ENCODE data around the gene PCK2.

The PCK2 gene

DNA sequence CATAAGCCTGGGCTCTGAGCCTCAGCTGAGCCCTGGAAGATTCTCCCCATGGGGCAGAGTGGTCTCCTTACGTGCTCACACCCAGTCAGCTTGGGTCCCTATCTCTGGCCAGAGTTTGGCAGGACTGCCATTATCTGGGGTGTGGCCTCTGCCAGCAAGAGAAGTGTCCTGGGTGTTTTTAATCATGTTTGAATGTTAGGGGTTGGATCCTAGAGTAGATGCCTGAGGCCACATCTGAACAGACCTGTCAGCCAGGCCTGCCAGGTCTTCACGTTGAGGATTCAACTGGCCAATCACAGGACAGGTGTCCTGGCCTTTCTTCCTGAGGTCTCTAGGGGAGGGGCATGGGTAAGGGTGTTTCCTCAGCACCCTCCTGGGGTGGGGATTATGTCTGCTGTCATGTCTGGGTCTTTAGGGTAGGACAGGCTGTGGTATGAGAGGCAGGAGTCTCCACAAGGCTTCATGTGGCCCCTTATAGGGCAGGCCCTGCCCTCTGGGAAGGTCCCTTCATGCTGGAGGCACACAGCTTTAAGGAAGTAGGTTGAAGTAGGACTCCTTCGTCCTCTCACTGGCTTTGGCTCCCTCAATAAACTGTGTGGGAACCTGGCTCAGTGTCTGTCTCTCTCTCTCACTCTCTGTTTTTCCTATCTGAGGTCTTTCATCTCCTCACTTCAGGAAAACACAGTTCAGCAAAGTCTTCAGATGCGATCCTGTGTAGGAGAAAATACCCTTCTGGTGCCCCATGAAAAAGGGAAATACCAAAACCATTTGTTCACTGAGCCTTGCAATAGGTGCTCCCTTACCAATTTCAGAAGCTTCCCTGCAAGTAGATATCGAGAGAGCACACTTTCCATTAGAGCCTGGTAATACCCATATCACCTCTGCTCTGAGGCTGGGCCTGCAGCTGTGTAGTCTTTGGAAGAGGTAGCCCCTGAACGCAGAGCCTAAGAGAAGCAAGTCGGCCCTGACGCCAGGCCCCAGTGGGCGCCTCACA, 29.6 kb downstream of the PCK2 start:
- TF ChIP-seq, protein P1, sequence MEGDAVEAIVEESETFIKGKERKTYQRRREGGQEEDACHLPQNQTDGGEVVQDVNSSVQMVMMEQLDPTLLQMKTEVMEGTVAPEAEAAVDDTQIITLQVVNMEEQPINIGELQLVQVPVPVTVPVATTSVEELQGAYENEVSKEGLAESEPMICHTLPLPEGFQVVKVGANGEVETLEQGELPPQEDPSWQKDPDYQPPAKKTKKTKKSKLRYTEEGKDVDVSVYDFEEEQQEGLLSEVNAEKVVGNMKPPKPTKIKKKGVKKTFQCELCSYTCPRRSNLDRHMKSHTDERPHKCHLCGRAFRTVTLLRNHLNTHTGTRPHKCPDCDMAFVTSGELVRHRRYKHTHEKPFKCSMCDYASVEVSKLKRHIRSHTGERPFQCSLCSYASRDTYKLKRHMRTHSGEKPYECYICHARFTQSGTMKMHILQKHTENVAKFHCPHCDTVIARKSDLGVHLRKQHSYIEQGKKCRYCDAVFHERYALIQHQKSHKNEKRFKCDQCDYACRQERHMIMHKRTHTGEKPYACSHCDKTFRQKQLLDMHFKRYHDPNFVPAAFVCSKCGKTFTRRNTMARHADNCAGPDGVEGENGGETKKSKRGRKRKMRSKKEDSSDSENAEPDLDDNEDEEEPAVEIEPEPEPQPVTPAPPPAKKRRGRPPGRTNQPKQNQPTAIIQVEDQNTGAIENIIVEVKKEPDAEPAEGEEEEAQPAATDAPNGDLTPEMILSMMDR (IDR thresholded peaks at IDR 0.05; ENCODE audit: insufficient read depth, missing control alignments), result no peak

DNA sequence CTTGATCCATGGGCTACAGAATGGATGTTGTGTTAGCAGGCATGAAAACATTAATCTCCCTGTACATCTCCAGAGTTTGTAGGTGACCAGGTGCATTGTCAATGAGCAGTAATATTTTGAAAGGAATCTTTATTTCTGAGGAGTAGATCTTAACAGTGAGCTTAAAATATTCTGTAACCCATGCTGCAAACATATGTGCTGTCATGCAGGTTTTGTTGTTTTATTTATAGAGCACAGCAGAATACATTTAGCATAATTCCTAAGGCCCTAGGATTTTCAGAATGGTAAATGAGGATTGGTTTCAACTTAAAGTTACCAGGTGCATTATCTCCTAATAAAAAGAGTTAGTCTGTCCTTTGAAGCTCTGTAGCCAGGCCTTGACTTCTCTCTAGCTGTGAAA, 32.8 kb downstream of the PCK2 start:
- DNase-seq (ENCODE audit: insufficient read length, low spot score) (no peak), FAIRE-seq (no peak)

More for the DNA sequence above, 29.6 kb downstream of the PCK2 start:
- no peak for DNase-seq (ENCODE audit: insufficient read length, low spot score)
- FAIRE-seq, result no peak

DNA sequence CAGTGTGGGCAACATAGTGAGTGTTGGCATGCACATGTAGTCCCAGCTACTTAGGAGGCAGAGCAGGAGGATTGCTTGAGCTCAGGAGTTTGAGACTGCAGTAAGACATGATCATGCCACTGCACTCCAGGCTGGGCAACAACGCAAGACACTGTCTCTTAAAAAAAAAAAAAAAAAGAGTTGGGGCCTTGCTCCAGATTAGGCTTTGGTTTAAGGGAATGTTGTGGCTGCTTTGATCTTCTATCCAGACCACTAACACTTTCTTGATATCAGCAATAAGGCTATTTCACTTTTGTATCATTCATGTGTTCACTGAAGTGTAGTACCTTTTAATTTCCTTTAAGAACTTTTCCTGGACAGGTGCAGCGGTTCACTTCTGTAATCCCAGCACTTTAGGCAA, 33.6 kb downstream of the PCK2 start:
- no peak for FAIRE-seq
- TF ChIP-seq, protein P1 (IDR thresholded peaks at IDR 0.05; ENCODE audit: insufficient read depth, missing control alignments), result no peak

More for the DNA sequence above, 32.8 kb downstream of the PCK2 start:
- TF ChIP-seq, protein P1 (IDR thresholded peaks at IDR 0.05; ENCODE audit: insufficient read depth, missing control alignments), result no peak

DNA sequence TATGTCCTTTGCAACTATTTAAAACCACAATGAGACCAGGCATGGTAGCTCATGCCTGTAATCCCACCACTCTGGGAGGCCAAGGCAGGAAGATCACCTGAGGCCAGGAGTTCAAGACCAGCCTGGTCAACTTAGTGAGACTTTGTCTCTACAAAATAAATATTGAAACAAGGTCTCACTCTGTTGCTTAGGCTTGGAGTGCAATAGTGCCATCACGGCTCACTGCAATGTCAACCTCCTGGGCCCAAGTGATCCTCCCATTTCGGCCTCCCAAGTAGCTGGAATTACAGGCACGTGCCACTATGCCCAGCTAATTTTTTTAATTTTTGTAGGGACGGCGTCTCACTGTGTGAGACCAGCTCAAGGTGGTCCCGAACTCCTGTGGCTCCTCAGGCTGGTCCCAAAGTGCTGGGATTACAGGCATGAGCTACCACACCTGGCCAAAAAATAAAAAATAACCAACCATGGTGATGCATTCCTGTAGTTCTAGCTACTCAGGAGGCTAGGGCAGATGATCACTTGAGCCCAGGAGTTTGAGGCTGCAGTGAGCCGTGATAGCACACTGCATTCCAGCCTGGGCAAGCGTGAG, 35.4 kb downstream of the PCK2 start:
- DNase-seq (ENCODE audit: insufficient read length, low spot score), result no peak
- TF ChIP-seq, protein P1 (IDR thresholded peaks at IDR 0.05; ENCODE audit: insufficient read depth, missing control alignments), result no peak
- FAIRE-seq, result no peak

More for the DNA sequence above, 33.6 kb downstream of the PCK2 start:
- DNase-seq (ENCODE audit: insufficient read length, low spot score), result no peak

DNA sequence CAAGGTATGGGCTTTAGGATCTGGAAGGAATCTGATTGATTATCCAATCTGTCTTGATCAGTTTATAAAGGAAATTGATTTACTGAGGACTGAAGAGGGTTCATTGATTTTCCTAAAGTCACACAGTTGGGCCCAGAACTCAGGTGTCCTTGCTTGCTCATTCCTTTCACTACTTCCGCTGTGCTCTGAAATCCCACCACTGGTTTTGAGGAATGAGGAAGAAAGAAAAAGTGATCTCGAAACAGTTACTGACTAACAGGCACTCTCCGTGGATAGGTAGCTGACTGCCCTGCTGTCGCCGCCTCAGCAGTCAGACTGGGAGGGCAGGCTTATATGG, 36.2 kb downstream of the PCK2 start, which contains the start of gene FITM1:
Gene FITM1 (plus strand): TSS at position 280 of the 337 bp plus-strand sequence. CDS start 905 bp downstream, outside the sequence.
- FAIRE-seq (no peak), DNase-seq (ENCODE audit: insufficient read length, low spot score) (no peak)
- TF ChIP-seq, protein P1 (IDR thresholded peaks at IDR 0.05; ENCODE audit: insufficient read depth, missing control alignments), result no peak

DNA sequence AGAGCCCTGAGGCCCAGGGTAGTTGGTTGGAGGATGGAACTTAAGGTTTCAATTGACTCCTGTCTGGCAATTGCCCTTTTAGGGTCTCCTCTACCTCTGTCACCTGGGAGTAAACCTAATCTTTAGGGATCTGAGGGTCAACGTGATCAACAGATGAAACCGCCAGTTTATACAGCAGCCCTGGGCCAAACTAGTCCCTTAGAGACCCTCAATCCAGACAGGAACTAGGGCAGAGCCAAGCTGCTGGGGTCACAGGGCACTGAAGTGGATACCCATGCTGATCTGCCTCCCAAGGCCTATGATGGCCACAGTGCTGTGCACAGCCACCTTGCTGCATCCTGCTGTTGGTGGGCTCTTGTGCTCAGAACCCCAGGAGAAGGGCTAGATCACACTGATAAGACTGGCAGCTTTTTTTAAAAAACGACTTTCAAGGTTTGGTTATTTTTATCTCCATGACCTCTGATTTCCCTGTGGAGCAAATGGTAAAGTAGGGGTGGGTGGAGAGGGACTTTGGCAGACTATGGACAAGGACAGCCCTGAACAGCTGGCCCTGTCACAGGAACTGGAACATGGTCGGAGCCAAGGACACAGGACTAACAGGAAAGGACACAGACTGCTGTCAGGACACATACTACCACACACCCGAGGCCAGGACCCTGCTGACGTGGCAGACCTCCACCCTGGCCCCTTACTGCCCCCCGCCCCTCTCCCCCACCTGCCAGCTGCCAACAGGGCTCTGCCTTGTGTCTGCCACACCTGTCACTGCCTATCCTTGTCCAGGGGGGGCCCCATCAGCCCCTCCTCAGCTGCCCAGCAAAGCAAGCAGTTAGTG, 36.8 kb downstream of the PCK2 start:
- FAIRE-seq (no peak), DNase-seq (ENCODE audit: insufficient read length, low spot score) (no peak)
- TF ChIP-seq, protein P1 (IDR thresholded peaks at IDR 0.05; ENCODE audit: insufficient read depth, missing control alignments), result no peak
